Raji (cell line): ENCODE measurements around the gene SLC9B2.
A peak's percentile ranks its signal among the peaks of the same experiment; 100 is the strongest.

Experiments used
- POLR2A ChIP-seq: IDR thresholded peaks from 2 replicates; pipeline ENCODE4 v1.6.1; 2011; ENCODE audit warnings: low read depth, low read length, control low read depth; ENCODE audit not compliant: insufficient read depth

The SLC9B2 gene

GRCh38 chr4:103076747-103077347 is at the start of gene SLC9B2:
TSS of gene SLC9B2 (minus strand) at chr4:103076761. CDS start at chr4:103067550, 9,211 bp downstream.
- TF ChIP-seq POLR2A = 0 out of 2 replicates have a peak, but pooled peaks have one; percentile 15

- no peak for TF ChIP-seq POLR2A
Observed at GRCh38 chr4:103126126-103126525, 49.6 kb upstream of the SLC9B2 start.

- no peak for TF ChIP-seq POLR2A
Observed at GRCh38 chr4:103123114-103123513, 46.6 kb upstream of the SLC9B2 start.

- no peak for TF ChIP-seq POLR2A
Observed at GRCh38 chr4:103118166-103118565, 41.6 kb upstream of the SLC9B2 start.

GRCh38 chr4:103111598-103111997 is 35.0 kb upstream of the SLC9B2 start:
- no peak for TF ChIP-seq POLR2A

- TF ChIP-seq POLR2A = no peak
Observed at GRCh38 chr4:103108542-103108941, 32.0 kb upstream of the SLC9B2 start.

- no peak for TF ChIP-seq POLR2A
Observed at GRCh38 chr4:103105558-103106356, 29.2 kb upstream of the SLC9B2 start.

- no peak for TF ChIP-seq POLR2A
Observed at GRCh38 chr4:103104886-103105285, 28.3 kb upstream of the SLC9B2 start.

GRCh38 chr4:103100691-103101090 is 24.1 kb upstream of the SLC9B2 start:
- no peak for TF ChIP-seq POLR2A

GRCh38 chr4:103099691-103100392 is 23.3 kb upstream of the SLC9B2 start, which contains the start of gene BDH2:
TSS of gene BDH2 (minus strand) at chr4:103099834. CDS start at chr4:103096254, 3,580 bp downstream.
- TF ChIP-seq POLR2A = peak; percentile 42; the same call in 1 of the 2 replicates

- no peak for TF ChIP-seq POLR2A
Observed at GRCh38 chr4:103098756-103099440, 22.3 kb upstream of the SLC9B2 start.

GRCh38 chr4:103098341-103098740 is 21.8 kb upstream of the SLC9B2 start:
- TF ChIP-seq POLR2A = no peak

- no peak for TF ChIP-seq POLR2A
Observed at GRCh38 chr4:103097112-103097511, 20.6 kb upstream of the SLC9B2 start.

- no peak for TF ChIP-seq POLR2A
Observed at GRCh38 chr4:103095080-103095479, 18.5 kb upstream of the SLC9B2 start.

GRCh38 chr4:103092245-103092644 is 15.7 kb upstream of the SLC9B2 start:
- no peak for TF ChIP-seq POLR2A
